Colonic mucosa (tissue), 4 donors: Measurements from ENCODE around the gene INS. TPM values are rescaled to one million over a fixed set of nuclear protein-coding genes. Genes with fewer than 3 reads are reported as not detected.

Experiments used
- DNase-seq: peaks from one replicate; pipeline ENCODE4 v3.0.0-alpha.2; 2020
- H3K27ac ChIP-seq: fragments of 200-600 bp; one replicate; pipeline ENCODE4 v1.8.0; 2021
- H3K27me3 ChIP-seq: fragments of 200-600 bp; one replicate; pipeline ENCODE4 v1.8.0; 2021
- H3K36me3 ChIP-seq: fragments of 200-600 bp; one replicate; pipeline ENCODE4 v1.8.0; 2021
- H3K4me1 ChIP-seq: fragments of 200-600 bp; one replicate; pipeline ENCODE4 v1.8.0; 2021; ENCODE audit warnings: mild to moderate bottlenecking
- H3K4me3 ChIP-seq: fragments of 200-600 bp; one replicate; pipeline ENCODE4 v1.8.0; 2021
- H3K9ac ChIP-seq, 2 donors: one replicate each; pipeline ENCODE4 v1.7.0; 2013; ENCODE audit warnings: control low read depth in 2 of 2, low read depth in 2 of 2, low read length in 2 of 2
- H3K9me3 ChIP-seq: fragments of 200-600 bp; one replicate; pipeline ENCODE4 v1.8.0; 2021
- intact Hi-C: fragments of 100-400 bp; cut with DNase I; formaldehyde crosslinking; loops from one replicate; pipeline ENCODE4 v1.14.1; 2022
- total RNA-seq, 2 donors: library from RNA; stranded (reverse); fragmentation: NEBNext Ultra II Directional in 1 of 2; extraction: Animal tissue kit (Norgen Biotek cat#: 25700) in 1 of 2; gene quantifications; one replicate each; pipeline ENCODE4 v1.2.1, GENCODE V29; 2021
- TF ChIP-seq, protein P1 (sequence below): fragments of 200-600 bp; IDR thresholded peaks from one replicate; pipeline ENCODE4 v1.8.0; 2022; ENCODE audit warnings: antibody characterized with exemption, mild to moderate bottlenecking
- donor health status: healthy.
- donor health status: DM: no; HTN: no; CAD: no.
- donor health status: DM: no; HTN: no; CAD: no.

Gene INS
- total RNA-seq, 2 donors from 2014 or later: 0.84 TPM; not detected in 1

DNA sequence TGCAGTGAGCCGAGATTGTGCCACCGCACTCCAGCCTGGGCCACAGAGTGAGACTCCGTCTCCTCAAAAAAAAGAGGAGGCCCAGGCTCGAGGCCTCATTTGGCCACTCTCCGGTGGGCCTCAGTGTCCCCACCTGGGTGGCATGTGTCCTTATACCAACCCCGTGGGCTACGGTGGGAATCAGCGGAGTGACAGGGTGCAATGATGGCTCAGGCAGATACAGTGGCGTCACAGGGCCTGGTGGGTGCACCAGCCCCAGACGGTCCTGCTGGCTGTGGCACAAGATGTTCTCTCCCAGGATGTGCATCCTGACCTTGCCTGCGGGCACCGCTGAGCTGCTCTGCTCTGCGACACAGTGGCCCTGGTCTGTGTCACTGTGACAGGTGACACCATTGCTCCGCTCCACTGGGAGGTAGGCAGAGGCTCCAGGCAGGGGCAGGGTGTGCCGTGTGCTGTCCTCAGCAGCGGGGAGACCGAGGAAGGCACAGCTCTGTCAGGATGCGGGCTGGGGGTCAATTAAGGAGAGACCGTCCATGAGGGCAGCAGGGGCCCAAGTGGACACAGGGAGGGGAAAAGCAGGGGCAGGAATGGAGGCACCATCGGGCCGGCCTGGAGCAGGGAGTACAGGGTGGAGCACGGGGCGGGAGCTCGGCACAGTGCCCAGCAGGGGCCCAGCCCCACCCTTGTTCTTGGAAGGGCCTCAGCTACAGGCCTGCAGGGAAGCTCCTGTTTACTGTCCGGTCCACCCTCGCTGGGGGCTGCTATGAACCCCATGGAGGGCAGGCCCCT lies 32.3 kb upstream of the INS start:
- DNase-seq: peak; percentile 56

DNA sequence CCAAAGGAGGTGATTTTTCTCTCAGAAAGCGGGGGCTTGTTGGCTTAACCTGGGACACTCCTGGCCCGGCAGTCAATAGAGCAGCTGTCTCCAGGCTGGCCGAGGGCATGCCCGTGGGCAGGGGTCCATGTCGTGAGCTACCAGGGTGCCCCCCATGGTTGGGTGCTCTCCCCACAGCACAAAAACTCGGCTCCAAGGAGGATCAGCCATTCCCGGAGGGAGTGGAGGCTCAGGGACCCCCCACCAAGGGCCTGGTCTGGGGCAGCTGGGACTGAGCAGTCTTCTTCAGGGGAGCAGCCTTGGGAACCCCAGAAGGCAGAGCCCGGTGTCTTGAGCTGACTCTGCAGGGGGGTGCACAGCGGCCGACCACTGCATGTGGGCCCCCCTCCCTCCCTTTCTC lies 31.4 kb upstream of the INS start:
- intact Hi-C loops: loop anchor here (10.0 kb wide), 1 partner anchor 702 kb away; no protein-coding TSS in a partner anchor
- Histone ChIP-seq H3K9me3 (no peaks in the 10 kb centered on the region), H3K27ac (no peak overlapping the region), H3K36me3 (no peaks in the 10 kb centered on the region), H3K9ac (no peak overlapping the region), H3K4me3 (no peak overlapping the region), H3K4me1 (no peaks in the 10 kb centered on the region), H3K27me3 (no peaks in the 10 kb centered on the region)
- no peak for DNase-seq
- TF ChIP-seq, protein P1, sequence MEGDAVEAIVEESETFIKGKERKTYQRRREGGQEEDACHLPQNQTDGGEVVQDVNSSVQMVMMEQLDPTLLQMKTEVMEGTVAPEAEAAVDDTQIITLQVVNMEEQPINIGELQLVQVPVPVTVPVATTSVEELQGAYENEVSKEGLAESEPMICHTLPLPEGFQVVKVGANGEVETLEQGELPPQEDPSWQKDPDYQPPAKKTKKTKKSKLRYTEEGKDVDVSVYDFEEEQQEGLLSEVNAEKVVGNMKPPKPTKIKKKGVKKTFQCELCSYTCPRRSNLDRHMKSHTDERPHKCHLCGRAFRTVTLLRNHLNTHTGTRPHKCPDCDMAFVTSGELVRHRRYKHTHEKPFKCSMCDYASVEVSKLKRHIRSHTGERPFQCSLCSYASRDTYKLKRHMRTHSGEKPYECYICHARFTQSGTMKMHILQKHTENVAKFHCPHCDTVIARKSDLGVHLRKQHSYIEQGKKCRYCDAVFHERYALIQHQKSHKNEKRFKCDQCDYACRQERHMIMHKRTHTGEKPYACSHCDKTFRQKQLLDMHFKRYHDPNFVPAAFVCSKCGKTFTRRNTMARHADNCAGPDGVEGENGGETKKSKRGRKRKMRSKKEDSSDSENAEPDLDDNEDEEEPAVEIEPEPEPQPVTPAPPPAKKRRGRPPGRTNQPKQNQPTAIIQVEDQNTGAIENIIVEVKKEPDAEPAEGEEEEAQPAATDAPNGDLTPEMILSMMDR: no peak

More for the DNA sequence above, 32.3 kb upstream of the INS start:
- Histone ChIP-seq H3K4me3 (no peak overlapping the region), H3K27me3 (no peaks in the 10 kb centered on the region), H3K36me3 (no peaks in the 10 kb centered on the region), H3K27ac (no peak overlapping the region), H3K9ac (no peak overlapping the region), H3K4me1 (no peaks in the 10 kb centered on the region), H3K9me3 (no peaks in the 10 kb centered on the region)
- TF ChIP-seq, protein P1: no peak
- intact Hi-C loops: loop anchor here (10.0 kb wide), 1 partner anchor 702 kb away; no protein-coding TSS in a partner anchor

DNA sequence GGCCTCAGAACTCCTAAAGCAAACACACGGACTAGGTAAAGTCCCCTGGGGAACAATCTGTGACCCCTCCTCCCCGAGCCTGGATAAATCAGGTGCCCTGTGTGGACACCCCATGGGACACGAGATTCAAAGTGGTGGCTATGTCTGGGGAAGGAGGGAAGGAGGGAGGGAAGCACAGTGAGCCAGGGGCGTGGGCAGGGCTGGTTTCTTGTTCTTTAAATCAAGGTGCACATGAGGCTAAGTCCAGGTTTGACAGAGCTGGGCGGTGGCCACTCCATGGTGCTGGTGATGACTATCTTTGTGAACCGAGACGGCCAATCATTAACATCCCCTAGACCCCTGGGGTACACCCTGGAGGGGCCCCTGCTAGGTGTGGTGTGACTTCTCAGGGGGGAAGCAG lies 30.9 kb upstream of the INS start:
- Histone ChIP-seq H3K36me3 (no peaks in the 10 kb centered on the region), H3K27me3 (no peaks in the 10 kb centered on the region), H3K4me1 (no peaks in the 10 kb centered on the region), H3K9me3 (no peaks in the 10 kb centered on the region), H3K27ac (no peak overlapping the region), H3K9ac (no peak overlapping the region), H3K4me3 (no peak overlapping the region)
- intact Hi-C loops: loop anchor here (10.0 kb wide), 1 partner anchor 703 kb away; no protein-coding TSS in a partner anchor
- DNase-seq: no peak
- TF ChIP-seq, protein P1: no peak

DNA sequence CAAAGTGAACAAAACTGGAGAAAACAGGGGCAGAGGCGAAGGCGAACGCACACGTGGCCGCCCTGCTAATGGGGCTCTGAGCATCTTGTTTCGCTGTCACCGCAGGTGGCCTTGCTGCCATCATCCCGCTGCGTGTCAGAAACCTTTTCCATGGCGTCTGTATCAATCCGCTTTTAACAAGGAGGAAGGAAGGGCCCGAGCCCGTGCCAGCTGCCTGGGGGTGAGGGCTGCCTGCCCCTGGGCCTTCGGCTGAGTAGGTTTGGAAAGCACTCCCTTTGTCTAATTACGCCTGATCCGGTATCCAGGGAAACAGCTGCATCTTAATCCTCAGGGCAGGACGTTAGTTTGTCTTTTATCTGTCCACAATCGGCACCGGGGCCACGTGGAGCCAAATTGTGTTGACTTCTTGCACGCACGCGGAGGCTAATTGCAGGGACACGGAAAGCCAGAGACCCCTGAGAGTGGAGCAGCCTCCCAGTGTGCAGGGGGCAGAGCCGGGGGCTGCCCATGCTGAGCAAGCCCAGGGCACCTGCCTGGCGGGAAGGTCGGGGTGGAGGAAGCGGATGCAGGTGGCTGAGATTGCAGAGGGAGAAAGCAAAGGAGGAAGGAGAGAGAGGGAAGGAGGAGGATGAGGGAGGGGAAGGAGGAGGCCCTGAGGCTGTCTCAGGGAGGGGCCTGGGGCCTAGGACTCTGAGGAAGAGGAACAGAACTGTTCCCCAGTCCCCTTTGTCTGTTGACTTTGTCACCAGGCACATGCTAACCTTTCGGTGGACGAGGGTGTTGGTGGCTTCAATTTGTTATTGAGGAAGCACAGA lies 29.9 kb upstream of the INS start:
- H3K9ac ChIP-seq: no peak overlapping the region
- no peaks in the 10 kb centered on the region for H3K9me3 ChIP-seq
- DNase-seq: no peak
- no peak overlapping the region for H3K27ac ChIP-seq
- intact Hi-C loops: loop anchor here (10.0 kb wide), 1 partner anchor 704 kb away; no protein-coding TSS in a partner anchor
- H3K27me3 ChIP-seq: no peaks in the 10 kb centered on the region
- no peaks in the 10 kb centered on the region for H3K4me1 ChIP-seq
- TF ChIP-seq, protein P1: no peak
- H3K36me3 ChIP-seq: no peaks in the 10 kb centered on the region
- no peak overlapping the region for H3K4me3 ChIP-seq

DNA sequence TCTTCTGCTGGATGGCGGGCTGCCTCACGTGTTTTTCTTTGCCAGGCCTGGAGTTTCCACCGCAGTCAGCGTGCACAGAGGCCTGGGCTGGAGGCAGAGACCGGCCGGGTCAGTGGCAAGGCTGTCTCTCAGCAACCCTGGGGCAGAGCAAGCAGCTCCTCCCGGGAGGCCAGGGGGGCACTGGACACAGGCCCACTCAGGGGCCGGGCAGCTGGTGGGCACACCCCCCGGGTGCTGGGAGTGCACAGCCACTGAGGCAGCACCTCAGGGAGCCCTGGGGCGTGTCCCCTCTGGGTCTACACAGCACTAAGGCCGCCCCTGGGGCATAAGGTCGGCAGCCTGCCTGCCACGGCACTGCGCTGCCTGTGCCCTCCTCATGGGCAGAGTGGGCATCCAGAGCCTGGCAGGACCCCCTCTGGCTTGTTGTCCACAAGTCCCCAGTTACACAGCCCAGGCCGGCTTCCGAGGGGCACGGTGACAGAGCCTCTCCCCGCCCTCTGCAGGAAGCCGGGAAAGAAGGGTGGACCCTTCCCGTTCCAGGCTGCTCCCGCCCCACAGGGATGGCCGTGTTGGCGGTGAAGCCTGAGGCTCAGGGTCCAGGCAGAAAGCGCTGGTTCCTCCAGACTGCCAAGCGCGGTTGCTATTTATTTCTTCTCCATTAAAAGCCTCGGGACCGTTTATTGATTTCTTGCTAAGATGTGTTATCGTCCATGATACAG lies 29.1 kb upstream of the INS start:
- no peak for DNase-seq
- intact Hi-C loops: loop anchor here (10.0 kb wide), 1 partner anchor 705 kb away; no protein-coding TSS in a partner anchor

More for the DNA sequence above, 29.1 kb upstream of the INS start:
- Histone ChIP-seq H3K4me3 (no peak overlapping the region), H3K4me1 (no peaks in the 10 kb centered on the region), H3K9me3 (no peaks in the 10 kb centered on the region), H3K27ac (no peak overlapping the region), H3K27me3 (no peaks in the 10 kb centered on the region), H3K9ac (no peak overlapping the region), H3K36me3 (no peaks in the 10 kb centered on the region)
- TF ChIP-seq, protein P1: no peak
